Stomach (tissue), 9 donors: ENCODE data around the gene CAPRIN1. TPM values are rescaled to one million over a fixed set of nuclear protein-coding genes. Genes with fewer than 3 reads are reported as not detected.
A peak's percentile ranks its signal among the peaks of the same experiment; 100 is the strongest.

Source experiments
- DNase-seq, 2 donors: peaks; one replicate each; pipeline versions ENCODE4 v3.0.0 to v3.0.0-alpha.2; 2013 to 2019
- H3K27ac ChIP-seq, 5 donors: fragments of 200-600 bp in 4 of 5; sonication (generic) in 4 of 5; one replicate each; pipeline ENCODE4 v1.5.1; 2013 to 2019; ENCODE audit warnings: mild to moderate bottlenecking in 1 of 5, moderate library complexity in 1 of 5
- H3K27me3 ChIP-seq, 3 donors: fragments of 200-600 bp; sonication (generic); one replicate each; pipeline ENCODE4 v1.5.1; 2017 to 2019; ENCODE audit warnings: mixed run types in 1 of 3
- H3K36me3 ChIP-seq, 4 donors: fragments of 200-600 bp; sonication (generic); 1 replicate in 3 of 4; 2 replicates in 1 of 4; pipeline ENCODE4 v1.5.1; 2016 to 2019
- H3K4me1 ChIP-seq, 4 donors: fragments of 200-600 bp; sonication (generic); one replicate each; pipeline ENCODE4 v1.5.1; 2016 to 2019
- H3K4me3 ChIP-seq, 4 donors: fragments of 200-600 bp; sonication (generic) in 3 of 4; one replicate each; pipeline ENCODE4 v1.5.1; 2016 to 2019; ENCODE audit warnings: mild to moderate bottlenecking in 1 of 4
- H3K9me3 ChIP-seq, 4 donors: fragments of 200-600 bp; sonication (generic); one replicate each; pipeline ENCODE4 v1.5.1; 2016 to 2019
- CTCF ChIP-seq, 7 experiments: fragments of 450-650 bp in 4 of 7; fragments of 200-600 bp in 3 of 7; sonication (generic) in 3 of 7; IDR thresholded peaks; one replicate each; pipeline ENCODE4 v1.5.1; 2016 to 2019; ENCODE audit warnings: antibody characterized with exemption in 7 of 7, control low read depth in 2 of 7, mild to moderate bottlenecking in 1 of 7
- EP300 ChIP-seq: sonication (generic); formaldehyde crosslinking; IDR thresholded peaks from one replicate; pipeline ENCODE4 v1.6.1; 2017; ENCODE audit warnings: antibody characterized with exemption
- POLR2A ChIP-seq, 4 donors: fragments of 450-650 bp; IDR thresholded peaks; one replicate each; pipeline ENCODE4 v1.6.1; 2016; ENCODE audit warnings: antibody characterized with exemption in 4 of 4, control low read depth in 2 of 4, mild to moderate bottlenecking in 1 of 4, moderate library complexity in 1 of 4
- POLR2AphosphoS5 ChIP-seq, 3 donors: sonication (generic); formaldehyde crosslinking; IDR thresholded peaks; one replicate each; pipeline ENCODE4 v1.6.1; 2016; ENCODE audit warnings: antibody characterized with exemption in 3 of 3
- WGBS, 5 donors: extraction: QIAGEN DNeasy Blood & Tissue Kit in 3 of 5; methylation state at CpG; one replicate each; pipeline versions ENCODE4 v1.1.5 to v1.1.7; 2013 to 2018; 5-methylcytosine and 5-hydroxymethylcytosine counted together
- intact Hi-C: fragments of 100-400 bp; cut with DNase I; formaldehyde crosslinking; loops from one replicate; pipeline ENCODE4 v1.15.1; 2023; ENCODE audit warnings: low total_unique reads
- polyA plus RNA-seq, 3 donors: library from polyadenylated mRNA; stranded (reverse); fragments of 200-250 nt; gene quantifications; one replicate each; pipeline ENCODE4 v1.2.3, GENCODE V29; 2013
- total RNA-seq, 5 donors: library from RNA; depleted of rRNA; stranded (reverse); fragments of >200 nt; gene quantifications; one replicate each; pipeline versions ENCODE4 v1.1.0 to v1.2.3, GENCODE V29; 2014 to 2016
- donor health status: healthy with polysubstance abuse.
- donor health status: Bipolar disorder and iron deficiency.
- donor health status: healthy.

CAPRIN1 gene
- total and polyA plus RNA-seq, 8 donors = 57.2 to 290 (median 101) TPM

DNA sequence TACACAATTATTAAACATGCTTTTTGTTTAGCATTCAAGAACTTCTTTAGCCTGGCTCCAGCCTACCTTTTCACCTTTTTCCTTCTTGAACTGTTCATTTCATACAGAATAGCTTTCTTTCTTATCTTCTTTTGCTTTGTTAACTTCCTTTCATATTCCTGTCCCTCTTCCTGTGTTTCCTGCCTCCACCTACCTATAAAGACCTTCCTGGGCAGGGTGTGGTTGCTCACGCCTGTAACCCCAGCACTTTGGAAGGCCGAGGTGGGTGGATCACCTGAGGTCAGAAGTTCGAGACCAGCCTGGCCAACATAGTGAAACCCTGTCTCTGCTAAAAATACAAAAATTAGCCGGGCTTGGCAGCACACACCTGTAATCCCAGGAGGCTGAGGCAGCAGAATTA lies 22.9 kb downstream of the CAPRIN1 start:
- H3K27ac ChIP-seq = peak overlapping the region; percentile 19 to 70 (median 69)
- H3K27me3 ChIP-seq = no peaks in the 10 kb centered on the region
- peaks cover 0 to 77% (median 33%) of the 10 kb centered on the region in 4 donors for H3K4me1 ChIP-seq
- TF ChIP-seq POLR2A (IDR thresholded peaks at IDR 0.05) = no peak
- no peak for TF ChIP-seq POLR2AphosphoS5 (IDR thresholded peaks at IDR 0.05)
- TF ChIP-seq CTCF (IDR thresholded peaks at IDR 0.05) = no peak
- no peak for TF ChIP-seq EP300
- DNase-seq = no peak
- WGBS, 5 donors = 57 to 68% (median 61%) methylated on average over 4 of the region's 4 CpGs
- peaks cover 28 to 80% (median 78%) of the 10 kb centered on the region in 4 donors for H3K36me3 ChIP-seq
- no peak overlapping the region for H3K4me3 ChIP-seq
- intact Hi-C loops = no loop called here
- H3K9me3 ChIP-seq = no peaks in the 10 kb centered on the region

- Histone ChIP-seq H3K9me3 (no peaks in the 10 kb centered on the region), H3K4me3 (no peak overlapping the region), H3K4me1 (peaks cover 0 to 68% (median 29%) of the 10 kb centered on the region in 4 donors), H3K36me3 (peaks cover 37 to 89% (median 87%) of the 10 kb centered on the region in 4 donors), H3K27ac (peak overlapping the region in 4 of 5 donors; percentile 19 to 70 (median 69)), H3K27me3 (no peaks in the 10 kb centered on the region)
- intact Hi-C loops = no loop called here
- no peak for DNase-seq
- 25 to 47% (median 28%) methylated on average over 2 of the region's 2 CpGs for WGBS, 5 donors
- TF ChIP-seq EP300 (no peak), POLR2A (IDR thresholded peaks at IDR 0.05) (no peak), CTCF (IDR thresholded peaks at IDR 0.05) (no peak), POLR2AphosphoS5 (IDR thresholded peaks at IDR 0.05) (no peak)
Measured at GRCh38 chr11:34075178-34075820, 23.8 kb downstream of the CAPRIN1 start.

DNA sequence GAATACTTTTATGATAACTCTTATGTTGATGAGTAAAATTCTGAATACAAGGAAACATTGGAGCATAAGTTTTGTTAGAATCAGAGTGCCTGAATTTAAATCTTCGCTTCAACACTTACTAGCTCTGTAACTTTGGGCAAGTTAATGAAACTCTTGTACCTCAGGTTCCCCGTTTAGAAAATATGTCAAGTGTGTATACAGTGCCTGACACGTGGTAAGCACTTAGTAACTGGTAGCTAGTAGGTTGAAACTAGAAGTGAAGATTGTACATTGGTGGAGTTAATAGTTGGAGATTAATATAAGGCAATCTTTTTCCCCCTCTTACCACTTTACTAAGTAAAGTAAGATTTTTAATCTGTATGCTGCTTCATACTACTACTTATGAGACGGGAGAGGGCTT lies 29.1 kb downstream of the CAPRIN1 start:
- H3K4me3 ChIP-seq = no peak overlapping the region
- H3K27me3 ChIP-seq = no peaks in the 10 kb centered on the region
- H3K4me1 ChIP-seq = peaks cover 0 to 23% (median 5%) of the 10 kb centered on the region in 4 donors
- TF ChIP-seq EP300 = no peak
- TF ChIP-seq POLR2AphosphoS5 (IDR thresholded peaks at IDR 0.05) = no peak
- no peak for TF ChIP-seq CTCF (IDR thresholded peaks at IDR 0.05)
- WGBS, 5 donors = 72 to 84% (median 79%) methylated on average over 4 of the region's 4 CpGs
- no peaks in the 10 kb centered on the region for H3K9me3 ChIP-seq
- no peak overlapping the region for H3K27ac ChIP-seq
- intact Hi-C loops = no loop called here
- H3K36me3 ChIP-seq = peaks cover 73 to 100% (median 100%) of the 10 kb centered on the region in 4 donors
- no peak for DNase-seq

DNA sequence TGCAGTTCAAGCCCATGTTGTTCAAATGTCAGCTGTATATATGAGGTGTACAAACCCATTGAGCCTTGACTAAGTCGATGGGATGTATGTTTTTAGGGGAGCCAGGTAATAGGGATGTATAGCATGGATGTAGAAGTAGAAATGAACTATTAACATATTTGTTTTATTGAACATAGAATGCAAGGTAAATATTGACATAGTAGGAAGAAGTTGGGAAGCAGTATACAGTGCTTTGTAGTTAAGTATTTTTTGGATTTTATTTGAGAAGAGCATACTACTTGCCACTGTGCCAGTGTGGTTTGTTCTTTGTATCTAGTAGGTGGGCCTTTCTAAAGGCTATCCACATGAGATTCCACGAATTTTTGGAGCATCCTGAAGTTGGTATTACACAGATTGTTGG lies 33.1 kb downstream of the CAPRIN1 start:
- intact Hi-C loops = no loop called here

More for the DNA sequence above, 33.1 kb downstream of the CAPRIN1 start:
- TF ChIP-seq POLR2AphosphoS5 (IDR thresholded peaks at IDR 0.05) (no peak), CTCF (IDR thresholded peaks at IDR 0.05) (no peak), EP300 (no peak), POLR2A (IDR thresholded peaks at IDR 0.05) (no peak)
- DNase-seq = no peak
- Histone ChIP-seq H3K36me3 (peaks cover 90 to 100% (median 99%) of the 10 kb centered on the region in 4 donors), H3K4me1 (peaks cover 0 to 6% (median 0%) of the 10 kb centered on the region in 4 donors), H3K27ac (no peak overlapping the region), H3K27me3 (no peaks in the 10 kb centered on the region), H3K9me3 (no peaks in the 10 kb centered on the region), H3K4me3 (no peak overlapping the region)
- WGBS, 5 donors = 80 to 92% (median 84%) methylated on average over 2 of the region's 2 CpGs
